NCI-H1092 (cell line): Measurements from ENCODE around the gene UCP3.

ENCODE experiments used
- DNase-seq: peaks from one replicate; lab custom pipeline; 2025; lab: John Stamatoyannopoulos, UW

The UCP3 gene

GRCh38 chr11:74018331-74019005 is 9.6 kb upstream of the UCP3 start:
- no peak for DNase-seq

GRCh38 chr11:74017631-74018030 is 8.7 kb upstream of the UCP3 start:
- no peak for DNase-seq

GRCh38 chr11:74015919-74016684 is 7.2 kb upstream of the UCP3 start:
- DNase-seq = no peak

GRCh38 chr11:74014880-74015279 is 6.0 kb upstream of the UCP3 start:
- no peak for DNase-seq

- DNase-seq = no peak
Measured at GRCh38 chr11:74013141-74013540, 4.3 kb upstream of the UCP3 start.

- DNase-seq = no peak
Measured at GRCh38 chr11:74012074-74012809, 3.4 kb upstream of the UCP3 start.

GRCh38 chr11:74011360-74012073 is 2.6 kb upstream of the UCP3 start:
- no peak for DNase-seq

GRCh38 chr11:74010306-74011300 is 1.7 kb upstream of the UCP3 start:
- no peak for DNase-seq

- DNase-seq = no peak
Measured at GRCh38 chr11:74009675-74010305, 905 bp upstream of the UCP3 start.

- DNase-seq = no peak
Measured at GRCh38 chr11:74009230-74009547, 304 bp upstream of the UCP3 start.

- DNase-seq = no peak
Measured at GRCh38 chr11:74007691-74008372, 1.1 kb downstream of the UCP3 start.

GRCh38 chr11:74006743-74007304 is 2.1 kb downstream of the UCP3 start:
- DNase-seq = no peak

- DNase-seq = no peak
Measured at GRCh38 chr11:74005721-74006517, 3.0 kb downstream of the UCP3 start.

- DNase-seq = no peak
Measured at GRCh38 chr11:74004759-74005615, 3.9 kb downstream of the UCP3 start.

- no peak for DNase-seq
Measured at GRCh38 chr11:74004046-74004695, 4.7 kb downstream of the UCP3 start.

- DNase-seq = no peak
Measured at GRCh38 chr11:74002832-74003231, 6.1 kb downstream of the UCP3 start.

- DNase-seq = no peak
Measured at GRCh38 chr11:74001822-74002286, 7.0 kb downstream of the UCP3 start.
